Natural killer cell (primary cell): Measurements from ENCODE around the gene SH3BP4. TPM values are rescaled to one million over a fixed set of nuclear protein-coding genes. Genes with fewer than 3 reads are reported as not detected.

Experiments used
- ATAC-seq, 3 donors: fragments of 150-1000 bp in 2 of 3; fragments of 200-7000 bp in 1 of 3; cut with Tn5 transposase; 1 replicate in 1 of 3; 2 replicates in 2 of 3; pipeline ENCODE4 v1.10.0; 2021; ENCODE audit warnings: mild to moderate bottlenecking in 2 of 3, moderate library complexity in 2 of 3
- DNase-seq, 2 donors: peaks; one replicate each; pipeline versions ENCODE4 v3.0.0 to v3.0.0-alpha.2; 2013 to 2021; ENCODE audit warnings: mixed read lengths in 1 of 2
- H3K27ac ChIP-seq: one replicate; pipeline ENCODE4 v1.5.1; 2013; ENCODE audit warnings: mild to moderate bottlenecking, low read length
- H3K27me3 ChIP-seq: one replicate; pipeline ENCODE4 v1.6.1; 2013; ENCODE audit warnings: low read length; ENCODE audit not compliant: control insufficient read depth, insufficient read depth
- H3K36me3 ChIP-seq: one replicate; pipeline ENCODE4 v1.6.1; 2013; ENCODE audit warnings: low read length; ENCODE audit not compliant: control insufficient read depth, insufficient read depth
- H3K4me1 ChIP-seq: one replicate; pipeline ENCODE4 v1.6.1; 2013; ENCODE audit warnings: low read length; ENCODE audit not compliant: control insufficient read depth, insufficient read depth
- H3K4me3 ChIP-seq: one replicate; pipeline ENCODE4 v1.5.1; 2013; ENCODE audit warnings: low read length
- H3K9me3 ChIP-seq: one replicate; pipeline ENCODE4 v1.6.1; 2013; ENCODE audit warnings: low read length; ENCODE audit not compliant: control insufficient read depth, insufficient read depth
- H3K27ac Mint-ChIP-seq, 2 donors: one replicate each; pipeline ENCODE4 v1.8.0; 2022; ENCODE audit warnings: mild to moderate bottlenecking in 2 of 2, mixed read lengths in 2 of 2, moderate library complexity in 1 of 2
- H3K27me3 Mint-ChIP-seq, 2 donors: one replicate each; pipeline ENCODE4 v1.8.0; 2022; ENCODE audit warnings: low read depth in 2 of 2, mixed read lengths in 2 of 2
- H3K36me3 Mint-ChIP-seq: one replicate; pipeline ENCODE4 v1.8.0; 2022; ENCODE audit warnings: mixed read lengths
- H3K4me1 Mint-ChIP-seq, 2 donors: one replicate each; pipeline ENCODE4 v1.8.0; 2022; ENCODE audit warnings: mixed read lengths in 2 of 2
- H3K4me3 Mint-ChIP-seq: one replicate; pipeline ENCODE4 v1.8.0; 2022; ENCODE audit warnings: mild to moderate bottlenecking, moderate library complexity, mixed read lengths
- H3K9me3 Mint-ChIP-seq, 2 donors: one replicate each; pipeline ENCODE4 v1.8.0; 2022; ENCODE audit warnings: mixed read lengths in 2 of 2
- CTCF ChIP-seq: fragments of 200-600 bp; IDR thresholded peaks from one replicate; pipeline ENCODE4 v1.8.0; 2022; ENCODE audit warnings: antibody characterized with exemption
- WGBS: methylation state at CpG from one replicate; pipeline ENCODE4 v1.1.7; 2013; ENCODE audit warnings: missing lambda C conversion rate; ENCODE audit not compliant: insufficient coverage; 5-methylcytosine and 5-hydroxymethylcytosine counted together
- intact Hi-C: fragments of 100-400 bp; cut with micrococcal nuclease; formaldehyde crosslinking; loops from one replicate; pipeline ENCODE4 v1.14.2; 2022
- total RNA-seq, 4 donors: library from RNA; stranded (reverse); fragments of 120-200 nt in 1 of 4; gene quantifications; one replicate each; pipeline versions ENCODE4 v1.2.3 to v1.2.4, GENCODE V29; 2013 to 2022

The SH3BP4 gene
- total RNA-seq, 3 donors from 2014 or later (not counting 1 experiment from before 2014, with no cell fraction given), result 0.39 to 2.6 (median 1.0) TPM

- intact Hi-C loops, result no loop called here
- TF ChIP-seq CTCF, result no peak
- WGBS, result 87% methylated on average over 14 of the region's 14 CpGs
These were observed 15.5 kb downstream of the SH3BP4 start for GRCh38 chr2:234967201-234967869.

GRCh38 chr2:234967870-234968208 lies 16.0 kb downstream of the SH3BP4 start:
- intact Hi-C loops, result no loop called here
- Mint-ChIP-seq H3K9me3 (no peaks in the 10 kb centered on the region), H3K4me1 (no peaks in the 10 kb centered on the region), H3K4me3 (no peak overlapping the region), H3K27ac (no peak overlapping the region), H3K27me3 (peaks cover 9 to 19% of the 10 kb centered on the region in 2 donors), H3K36me3 (no peaks in the 10 kb centered on the region)
- no peaks in the 10 kb centered on the region for H3K4me1 ChIP-seq
- no peaks in the 10 kb centered on the region for H3K27me3 ChIP-seq
- H3K9me3 ChIP-seq, result no peaks in the 10 kb centered on the region
- DNase-seq, result no peak
- H3K27ac ChIP-seq, result no peak overlapping the region
- no peaks in the 10 kb centered on the region for H3K36me3 ChIP-seq
- no peak for TF ChIP-seq CTCF
- 91% methylated on average over 5 of the region's 5 CpGs for WGBS
- H3K4me3 ChIP-seq, result no peak overlapping the region
- ATAC-seq, result no peak

More at GRCh38 chr2:234967201-234967869, 15.5 kb downstream of the SH3BP4 start:
- no peak for DNase-seq
- H3K4me1 ChIP-seq, result no peaks in the 10 kb centered on the region
- no peaks in the 10 kb centered on the region for H3K9me3 Mint-ChIP-seq
- no peaks in the 10 kb centered on the region for H3K9me3 ChIP-seq
- H3K4me3 Mint-ChIP-seq, result no peak overlapping the region
- no peaks in the 10 kb centered on the region for H3K36me3 Mint-ChIP-seq
- H3K36me3 ChIP-seq, result no peaks in the 10 kb centered on the region
- H3K4me1 Mint-ChIP-seq, result no peaks in the 10 kb centered on the region
- ATAC-seq, result no peak
- no peak overlapping the region for H3K27ac Mint-ChIP-seq
- H3K4me3 ChIP-seq, result no peak overlapping the region
- H3K27me3 ChIP-seq, result no peaks in the 10 kb centered on the region
- peaks cover 9 to 19% of the 10 kb centered on the region in 2 donors for H3K27me3 Mint-ChIP-seq
- no peak overlapping the region for H3K27ac ChIP-seq

- no peak overlapping the region for H3K27ac Mint-ChIP-seq
- intact Hi-C loops, result no loop called here
- H3K9me3 Mint-ChIP-seq, result no peaks in the 10 kb centered on the region
- Histone ChIP-seq H3K4me3 (no peak overlapping the region), H3K4me1 (no peaks in the 10 kb centered on the region), H3K9me3 (no peaks in the 10 kb centered on the region), H3K36me3 (no peaks in the 10 kb centered on the region), H3K27me3 (no peaks in the 10 kb centered on the region), H3K27ac (no peak overlapping the region)
- TF ChIP-seq CTCF, result no peak
- ATAC-seq, result no peak
- H3K27me3 Mint-ChIP-seq, result peaks cover 9 to 21% of the 10 kb centered on the region in 2 donors
- H3K36me3 Mint-ChIP-seq, result no peaks in the 10 kb centered on the region
- H3K4me3 Mint-ChIP-seq, result no peak overlapping the region
- no peak for DNase-seq
- 42% methylated on average over 14 of the region's 14 CpGs for WGBS
- H3K4me1 Mint-ChIP-seq, result no peaks in the 10 kb centered on the region
These were observed 17.0 kb downstream of the SH3BP4 start for GRCh38 chr2:234968631-234969305.
